GM13976 (cell line): ENCODE data around the gene CDH3.

ENCODE experiments used
- DNase-seq: peaks from one replicate; pipeline ENCODE4 v3.0.0; 2012; ENCODE audit warnings: low spot score
- CTCF ChIP-seq: IDR thresholded peaks from 2 replicates; pipeline ENCODE4 v1.5.1; 2012; ENCODE audit warnings: borderline replicate concordance, mild to moderate bottlenecking; ENCODE audit not compliant: insufficient read depth; ENCODE audit errors: extremely low read depth, missing control alignments, control extremely low read depth
- in situ Hi-C: fragments of 300-500 bp; cut with MboI; formaldehyde crosslinking; loops from one replicate; pipeline ENCODE4 v1.12.0; 2022; ENCODE audit warnings: low sequenced_read_pairs, mixed read lengths, inconsistent platforms; ENCODE audit not compliant: unreplicated experiment

The CDH3 gene

GRCh38 chr16:68737730-68738629 is 92.9 kb downstream of the CDH3 start:
- TF ChIP-seq CTCF = no peak
- in situ Hi-C loops = no loop called here
- DNase-seq = no peak

DNA sequence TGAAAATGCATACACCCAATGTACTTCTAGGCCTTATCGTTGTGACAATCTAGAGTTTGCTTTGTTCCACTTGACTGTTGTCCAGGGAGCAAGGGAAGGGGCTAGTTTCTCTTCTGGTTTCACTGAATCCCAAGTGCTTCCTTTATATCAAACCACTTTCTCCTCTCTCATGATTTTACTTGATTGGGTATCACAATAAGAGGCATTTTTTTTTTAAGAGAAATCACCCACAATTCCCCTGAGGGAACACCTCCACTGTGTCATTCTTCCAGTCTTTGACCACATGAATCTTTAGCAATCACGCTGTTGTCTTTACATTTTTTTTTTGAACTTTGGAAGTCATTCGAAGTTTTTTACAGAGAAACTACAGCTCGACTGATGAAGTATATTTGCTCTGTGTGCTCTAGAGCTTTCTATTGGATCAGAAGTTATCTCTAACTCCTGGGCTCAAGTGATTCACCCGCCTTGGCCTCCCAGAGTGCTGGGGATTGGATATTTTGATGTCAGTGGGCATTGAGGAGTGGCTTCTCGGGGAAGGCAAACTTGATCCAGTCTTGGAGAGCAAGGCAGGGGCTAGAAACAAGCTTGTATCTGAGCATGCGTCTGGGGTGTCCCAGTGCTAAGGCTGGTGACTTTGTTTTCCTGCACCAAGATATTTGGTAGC is 95.0 kb downstream of the CDH3 start:
- no peak for DNase-seq
- in situ Hi-C loops = no loop called here
- no peak for TF ChIP-seq CTCF

DNA sequence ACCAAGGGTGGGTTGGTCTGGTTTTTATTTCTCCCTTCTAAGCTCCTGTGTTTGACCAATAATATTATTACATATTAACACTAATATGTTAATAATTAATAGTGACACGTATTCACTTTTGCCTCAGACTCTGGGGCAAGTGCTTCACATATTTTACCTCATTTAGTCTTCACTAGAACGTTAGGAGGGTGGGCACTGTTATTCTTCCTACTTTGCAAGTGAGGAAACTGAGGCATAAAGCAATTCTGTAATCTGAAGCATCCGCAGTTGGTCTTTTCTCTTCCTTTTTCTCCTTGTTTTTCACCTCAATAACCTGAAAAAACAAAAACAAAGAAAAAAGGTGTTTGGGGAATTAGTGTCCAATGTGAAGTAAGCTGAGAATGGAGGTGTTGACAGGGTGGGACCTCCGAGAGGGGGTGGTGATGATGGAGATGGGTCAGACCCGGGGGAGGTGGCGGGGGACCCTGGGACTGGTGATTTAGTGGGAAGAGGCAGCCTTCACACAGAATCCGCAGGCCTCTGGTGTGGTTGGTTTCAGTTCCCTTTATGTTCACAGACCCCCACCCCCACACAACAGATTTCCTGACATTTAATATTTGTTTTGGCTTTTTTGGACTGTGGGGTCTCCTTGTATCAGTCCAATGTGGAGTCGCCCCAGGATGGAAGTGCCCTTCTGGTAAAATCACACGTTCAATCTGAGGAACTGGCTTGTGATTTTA is 95.7 kb downstream of the CDH3 start:
- no peak for DNase-seq
- no peak for TF ChIP-seq CTCF
- in situ Hi-C loops = no loop called here

DNA sequence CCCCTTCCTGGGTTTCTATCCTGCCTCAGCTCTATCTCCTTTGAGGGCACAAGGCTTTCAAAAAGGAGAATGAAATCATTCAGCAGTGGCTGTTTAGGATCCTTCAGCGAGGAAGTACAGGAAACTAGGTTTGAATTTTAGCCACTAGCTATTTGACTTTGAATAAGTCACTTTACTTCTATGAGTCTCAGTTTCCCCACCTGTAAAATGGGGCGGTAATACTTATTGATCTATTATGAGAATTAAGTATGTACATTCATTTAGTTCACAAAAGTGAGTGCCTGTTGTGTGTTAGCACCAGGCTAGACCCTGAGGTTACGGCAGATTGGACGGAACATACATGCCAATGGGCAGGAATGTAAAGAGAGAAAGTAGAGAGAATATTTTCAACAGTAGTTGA is 98.6 kb downstream of the CDH3 start:
- TF ChIP-seq CTCF = no peak
- in situ Hi-C loops = no loop called here
- no peak for DNase-seq

- TF ChIP-seq CTCF = no peak
- in situ Hi-C loops = no loop called here
- no peak for DNase-seq
These were observed 99.7 kb downstream of the CDH3 start for GRCh38 chr16:68744744-68745280.

DNA sequence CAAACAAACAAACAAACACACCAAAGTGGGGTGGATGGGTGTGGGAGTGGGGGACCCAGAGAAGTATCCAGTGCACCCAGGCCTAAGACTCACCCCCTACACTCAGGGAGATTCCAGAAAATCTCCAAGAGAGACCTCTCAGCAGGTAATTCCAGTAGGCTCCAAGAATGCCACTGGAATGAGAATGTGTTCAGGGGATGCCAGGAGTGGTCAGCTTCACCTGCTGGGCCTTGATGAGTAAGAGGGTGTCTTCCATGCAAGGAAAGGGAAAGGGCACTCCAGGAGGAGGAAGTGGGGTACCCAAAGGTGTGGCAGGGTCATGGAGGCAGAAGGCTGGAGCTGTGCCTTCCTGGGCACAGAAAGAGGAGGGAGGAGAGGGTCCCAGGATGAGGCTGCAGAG is 101.8 kb downstream of the CDH3 start:
- TF ChIP-seq CTCF = no peak
- in situ Hi-C loops = no loop called here
- no peak for DNase-seq
